Activated T-cell treated with anti-CD3 and anti-CD28 coated beads, Interleukin-2, amount 50 U/mL, for 72 hours (primary cell): ENCODE measurements around the gene CTNNA2. TPM values are rescaled to one million over a fixed set of nuclear protein-coding genes. Genes with fewer than 3 reads are reported as not detected.

Experiments used
- ATAC-seq, 2 donors: fragments of 150-1000 bp; cut with Tn5 transposase; replicated peaks in 1 of 2; 2 replicates each; pipeline ENCODE4 v1.10.0; 2021; ENCODE audit warnings: moderate library complexity in 2 of 2, mild to moderate bottlenecking in 1 of 2
- DNase-seq, 2 donors: peaks; one replicate each; pipeline ENCODE4 v3.0.0; 2021 to 2022; ENCODE audit warnings: mixed read lengths in 1 of 2
- H3K27ac Mint-ChIP-seq: one replicate; pipeline ENCODE4 v1.8.0; 2022; ENCODE audit warnings: mild to moderate bottlenecking, moderate library complexity, mixed read lengths
- H3K27me3 Mint-ChIP-seq: one replicate; pipeline ENCODE4 v1.8.0; 2022; ENCODE audit warnings: low read depth, mixed read lengths
- H3K36me3 Mint-ChIP-seq, 2 donors: one replicate each; pipeline ENCODE4 v1.8.0; 2022; ENCODE audit warnings: mixed read lengths in 2 of 2, mild to moderate bottlenecking in 1 of 2; ENCODE audit not compliant: insufficient read depth in 2 of 2
- H3K4me1 Mint-ChIP-seq: one replicate; pipeline ENCODE4 v1.8.0; 2022; ENCODE audit warnings: low read depth, mixed read lengths
- H3K4me3 Mint-ChIP-seq, 2 donors: one replicate each; pipeline ENCODE4 v1.8.0; 2022; ENCODE audit warnings: mild to moderate bottlenecking in 2 of 2, mixed read lengths in 2 of 2, moderate library complexity in 2 of 2
- H3K9me3 Mint-ChIP-seq, 2 donors: one replicate each; pipeline ENCODE4 v1.8.0; 2022; ENCODE audit warnings: mixed read lengths in 2 of 2
- total RNA-seq, 2 donors: library from RNA; stranded (reverse); gene quantifications; one replicate each; pipeline ENCODE4 v1.2.3, GENCODE V29; 2022

Gene CTNNA2
- total RNA-seq, 2 donors from 2014 or later = not detected

DNA sequence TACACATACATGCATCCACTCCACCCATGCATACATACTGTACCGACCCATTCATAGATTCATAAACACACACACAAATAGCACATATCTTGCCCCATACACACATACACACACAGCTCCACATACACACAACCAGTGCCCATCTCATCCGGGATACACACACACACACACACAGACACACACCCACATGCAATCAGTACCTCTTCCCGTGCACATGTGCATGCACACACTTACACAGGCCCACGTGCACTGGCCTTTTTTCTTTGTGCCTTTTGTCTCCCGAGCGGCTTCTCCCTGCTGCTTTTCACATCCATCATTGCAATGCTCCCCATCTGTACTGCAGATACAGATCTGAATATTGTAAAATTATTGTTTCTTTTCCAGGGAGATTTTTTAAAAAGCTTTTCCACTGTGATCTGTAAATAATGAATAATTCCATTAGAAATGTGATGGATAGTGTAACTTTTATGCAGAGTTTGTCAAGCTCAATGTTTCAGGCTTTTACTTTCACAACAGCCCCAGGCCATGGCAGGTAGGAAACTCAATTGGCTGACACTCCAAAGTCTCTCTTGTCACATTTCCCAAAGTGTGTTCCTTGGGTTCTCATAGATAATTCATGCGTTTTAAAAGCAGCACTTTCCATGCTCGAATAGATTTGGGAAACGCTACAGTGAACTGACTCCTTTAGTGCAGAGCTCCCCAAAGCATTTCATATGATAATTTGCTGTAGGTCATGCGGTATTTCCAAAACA is 393.5 kb downstream of the CTNNA2 start:
- no peak overlapping the region for H3K27ac Mint-ChIP-seq
- H3K9me3 Mint-ChIP-seq = peaks cover 2 to 5% of the 10 kb centered on the region in 2 donors
- ATAC-seq (no peak), DNase-seq (no peak)
- H3K4me1 Mint-ChIP-seq = no peaks in the 10 kb centered on the region
- no peak overlapping the region for H3K4me3 Mint-ChIP-seq
- no peaks in the 10 kb centered on the region for H3K36me3 Mint-ChIP-seq
- H3K27me3 Mint-ChIP-seq = no peaks in the 10 kb centered on the region

DNA sequence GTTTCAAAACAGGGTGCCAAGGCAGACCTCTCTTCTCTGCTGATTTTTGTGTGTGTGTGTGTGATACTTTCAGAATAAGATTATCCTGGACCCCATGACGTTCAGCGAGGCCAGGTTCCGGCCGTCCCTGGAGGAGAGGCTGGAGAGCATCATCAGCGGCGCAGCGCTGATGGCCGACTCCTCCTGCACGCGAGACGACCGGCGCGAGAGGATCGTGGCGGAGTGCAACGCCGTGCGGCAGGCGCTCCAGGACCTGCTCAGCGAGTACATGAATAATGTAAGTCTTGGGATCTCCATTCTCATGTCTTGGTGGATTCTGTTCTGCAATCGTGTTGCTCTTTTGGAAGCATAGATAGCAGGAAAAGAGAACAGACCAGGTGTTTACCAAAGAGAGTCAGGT is 396.7 kb downstream of the CTNNA2 start:
- DNase-seq = no peak
- Mint-ChIP-seq H3K27me3 (no peaks in the 10 kb centered on the region), H3K4me1 (no peaks in the 10 kb centered on the region), H3K9me3 (peaks cover 5 to 6% of the 10 kb centered on the region in 2 donors), H3K4me3 (no peak overlapping the region), H3K27ac (no peak overlapping the region), H3K36me3 (no peaks in the 10 kb centered on the region)
- ATAC-seq = no peak

DNA sequence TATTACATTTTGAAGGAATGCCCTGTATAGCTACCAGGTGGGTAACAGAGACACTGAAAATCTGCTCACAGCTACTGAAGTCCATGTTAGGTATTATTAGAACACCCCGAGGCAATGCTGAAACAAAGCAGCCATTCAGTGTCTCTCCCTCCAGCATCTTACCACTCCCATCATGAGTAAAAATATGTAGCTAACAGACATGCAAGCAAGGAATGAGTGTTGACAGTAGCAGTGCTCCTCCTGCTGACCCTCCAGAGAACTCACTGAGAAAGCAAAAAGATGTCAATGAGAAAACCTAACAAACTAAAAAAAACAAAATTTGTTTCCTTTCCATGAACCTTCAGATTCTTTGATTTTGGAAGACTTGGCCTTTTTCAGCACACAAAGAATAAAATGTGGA is 397.8 kb downstream of the CTNNA2 start:
- H3K36me3 Mint-ChIP-seq = no peaks in the 10 kb centered on the region
- H3K27me3 Mint-ChIP-seq = no peaks in the 10 kb centered on the region
- ATAC-seq (no peak), DNase-seq (no peak)
- H3K27ac Mint-ChIP-seq = no peak overlapping the region
- peaks cover 5 to 6% of the 10 kb centered on the region in 2 donors for H3K9me3 Mint-ChIP-seq
- H3K4me1 Mint-ChIP-seq = no peaks in the 10 kb centered on the region
- no peak overlapping the region for H3K4me3 Mint-ChIP-seq

DNA sequence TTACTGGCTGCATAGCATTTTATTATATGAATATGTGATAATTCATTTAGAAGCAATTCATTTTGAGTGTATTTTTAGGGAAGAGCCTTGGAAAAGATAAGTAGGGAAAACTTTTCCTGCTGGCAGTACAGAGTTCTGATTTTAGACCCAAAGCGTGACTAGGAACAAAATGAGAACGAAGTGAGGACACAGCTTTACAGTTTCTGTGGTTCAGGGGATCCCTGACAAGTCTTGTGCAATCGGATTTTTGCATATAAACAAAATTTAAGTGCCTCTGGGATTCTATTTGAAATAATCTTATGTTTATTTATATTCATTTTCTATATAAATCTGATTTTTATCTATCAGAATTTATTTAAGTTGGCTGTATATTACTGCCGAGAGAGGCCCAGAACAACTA is 402.6 kb downstream of the CTNNA2 start:
- Mint-ChIP-seq H3K4me1 (no peaks in the 10 kb centered on the region), H3K27ac (no peak overlapping the region), H3K36me3 (no peaks in the 10 kb centered on the region), H3K9me3 (peaks cover 3 to 11% of the 10 kb centered on the region in 2 donors), H3K4me3 (no peak overlapping the region), H3K27me3 (no peaks in the 10 kb centered on the region)
- DNase-seq = no peak
- ATAC-seq = no peak

DNA sequence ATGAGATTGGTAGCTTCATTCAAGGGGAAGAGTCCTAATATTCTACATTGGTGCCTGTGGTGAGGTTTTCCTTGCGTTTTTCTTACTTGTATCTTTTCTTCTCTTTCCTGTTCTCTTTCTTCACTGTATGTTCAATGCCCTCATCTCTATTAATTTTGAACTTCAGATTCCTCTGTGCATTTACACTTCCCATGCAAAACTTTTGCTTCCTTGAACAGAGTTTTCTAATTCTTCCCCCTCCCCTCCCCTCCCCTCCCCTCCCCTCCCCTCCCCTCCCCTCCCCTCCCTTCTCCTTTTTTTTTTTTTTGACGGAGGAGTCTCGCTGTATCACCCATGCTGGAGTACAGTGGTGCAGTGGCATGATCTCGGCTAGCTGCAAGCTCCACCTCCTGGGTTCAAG is 403.4 kb downstream of the CTNNA2 start:
- ATAC-seq (no peak), DNase-seq (no peak)
- no peak overlapping the region for H3K4me3 Mint-ChIP-seq
- H3K4me1 Mint-ChIP-seq = no peaks in the 10 kb centered on the region
- H3K27ac Mint-ChIP-seq = no peak overlapping the region
- peaks cover 3 to 11% of the 10 kb centered on the region in 2 donors for H3K9me3 Mint-ChIP-seq
- no peaks in the 10 kb centered on the region for H3K27me3 Mint-ChIP-seq
- H3K36me3 Mint-ChIP-seq = no peaks in the 10 kb centered on the region

DNA sequence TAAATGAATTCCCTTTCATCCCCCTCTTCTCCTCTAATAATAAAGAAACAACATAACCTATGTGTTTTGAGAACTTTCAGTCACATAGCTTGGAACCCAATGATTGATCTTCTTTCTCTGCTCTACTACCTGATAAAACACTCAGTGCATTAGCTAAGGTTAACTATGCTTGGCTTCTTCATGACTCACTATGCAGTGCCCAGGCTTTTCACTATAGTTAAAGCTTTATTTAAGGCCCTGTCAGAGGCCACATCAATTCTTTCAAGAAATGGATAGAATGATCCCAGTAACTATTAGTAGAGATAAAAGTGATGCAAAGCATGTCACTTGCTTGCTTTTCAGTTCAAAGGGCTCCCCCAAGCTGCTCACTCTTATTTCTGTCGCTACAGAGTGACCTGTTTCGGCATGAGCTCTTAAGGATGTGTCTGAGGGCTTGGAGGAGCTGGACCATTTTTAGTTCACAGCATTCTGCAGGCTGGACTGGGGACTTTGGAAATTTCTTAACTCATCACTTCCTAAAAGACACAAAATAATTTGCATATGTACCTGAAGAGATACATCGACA is 407.7 kb downstream of the CTNNA2 start:
- no peak for DNase-seq
- H3K27me3 Mint-ChIP-seq = no peaks in the 10 kb centered on the region
- no peaks in the 10 kb centered on the region for H3K4me1 Mint-ChIP-seq

DNA sequence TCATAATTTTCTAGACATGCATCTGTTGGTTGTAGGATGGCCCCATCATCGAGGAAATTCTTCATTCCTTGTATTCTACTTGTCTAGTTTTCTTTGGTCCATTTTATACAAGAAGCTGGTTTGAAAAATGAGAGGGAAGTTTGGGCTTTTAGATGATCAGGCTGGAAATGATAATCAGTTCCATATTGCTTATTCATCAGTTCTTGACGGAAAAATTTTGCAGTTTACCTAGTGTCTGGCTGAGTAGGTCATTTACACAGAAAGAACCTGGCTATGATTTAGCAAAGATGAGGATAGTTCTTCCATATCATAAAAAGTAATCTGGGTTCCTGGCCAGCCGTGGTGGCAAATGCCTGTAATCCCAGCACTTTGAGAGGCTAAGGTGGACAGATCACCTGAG is 416.8 kb downstream of the CTNNA2 start:
- peaks cover 0 to 3% of the 10 kb centered on the region in 2 donors for H3K9me3 Mint-ChIP-seq
- H3K4me3 Mint-ChIP-seq = no peak overlapping the region
- H3K4me1 Mint-ChIP-seq = no peaks in the 10 kb centered on the region
- H3K36me3 Mint-ChIP-seq = no peaks in the 10 kb centered on the region
- no peak for DNase-seq
- no peaks in the 10 kb centered on the region for H3K27me3 Mint-ChIP-seq
- no peak overlapping the region for H3K27ac Mint-ChIP-seq
- ATAC-seq = no peak

More for the DNA sequence above, 407.7 kb downstream of the CTNNA2 start:
- H3K4me3 Mint-ChIP-seq = no peak overlapping the region
- peaks cover 0 to 5% of the 10 kb centered on the region in 2 donors for H3K9me3 Mint-ChIP-seq
- no peak overlapping the region for H3K27ac Mint-ChIP-seq
- no peak for ATAC-seq
- peaks cover 0 to 2% of the 10 kb centered on the region in 2 donors for H3K36me3 Mint-ChIP-seq

DNA sequence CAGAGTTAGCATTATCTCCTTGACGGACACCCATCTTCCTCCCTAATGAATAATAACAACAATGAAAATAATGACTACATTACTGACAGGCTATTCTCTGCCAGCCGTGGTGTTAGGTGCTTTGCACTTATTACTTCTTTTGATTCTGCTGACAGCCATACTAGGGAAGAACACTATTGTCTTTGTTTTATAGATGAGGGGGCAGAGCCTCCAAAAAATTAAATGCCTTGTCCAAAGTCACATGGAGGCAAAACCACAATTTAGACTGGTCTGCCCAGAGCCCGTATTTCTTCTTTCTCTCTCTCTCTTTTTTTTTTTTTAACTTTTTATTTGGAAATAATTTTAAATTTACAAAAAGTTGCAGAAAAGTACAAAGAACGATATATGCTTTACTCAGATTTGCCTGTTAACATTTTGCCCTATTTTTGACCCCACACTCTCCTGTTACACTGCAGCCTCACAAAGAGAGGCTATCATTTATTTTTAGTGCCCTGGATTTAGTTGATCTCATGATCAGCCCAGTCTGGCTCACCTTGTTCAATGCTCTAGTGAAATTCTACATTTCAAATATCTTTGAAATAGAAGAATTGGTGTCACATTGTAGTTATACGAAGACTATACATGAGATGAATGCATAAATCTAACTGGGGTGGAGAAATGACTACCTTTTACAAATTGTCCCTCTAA is 422.3 kb downstream of the CTNNA2 start:
- H3K36me3 Mint-ChIP-seq = no peaks in the 10 kb centered on the region
- ATAC-seq (no peak), DNase-seq (no peak)
- no peak overlapping the region for H3K27ac Mint-ChIP-seq
- no peaks in the 10 kb centered on the region for H3K4me1 Mint-ChIP-seq
- H3K9me3 Mint-ChIP-seq = peaks cover 0 to 1% of the 10 kb centered on the region in 2 donors
- H3K4me3 Mint-ChIP-seq = no peak overlapping the region
- H3K27me3 Mint-ChIP-seq = no peaks in the 10 kb centered on the region

DNA sequence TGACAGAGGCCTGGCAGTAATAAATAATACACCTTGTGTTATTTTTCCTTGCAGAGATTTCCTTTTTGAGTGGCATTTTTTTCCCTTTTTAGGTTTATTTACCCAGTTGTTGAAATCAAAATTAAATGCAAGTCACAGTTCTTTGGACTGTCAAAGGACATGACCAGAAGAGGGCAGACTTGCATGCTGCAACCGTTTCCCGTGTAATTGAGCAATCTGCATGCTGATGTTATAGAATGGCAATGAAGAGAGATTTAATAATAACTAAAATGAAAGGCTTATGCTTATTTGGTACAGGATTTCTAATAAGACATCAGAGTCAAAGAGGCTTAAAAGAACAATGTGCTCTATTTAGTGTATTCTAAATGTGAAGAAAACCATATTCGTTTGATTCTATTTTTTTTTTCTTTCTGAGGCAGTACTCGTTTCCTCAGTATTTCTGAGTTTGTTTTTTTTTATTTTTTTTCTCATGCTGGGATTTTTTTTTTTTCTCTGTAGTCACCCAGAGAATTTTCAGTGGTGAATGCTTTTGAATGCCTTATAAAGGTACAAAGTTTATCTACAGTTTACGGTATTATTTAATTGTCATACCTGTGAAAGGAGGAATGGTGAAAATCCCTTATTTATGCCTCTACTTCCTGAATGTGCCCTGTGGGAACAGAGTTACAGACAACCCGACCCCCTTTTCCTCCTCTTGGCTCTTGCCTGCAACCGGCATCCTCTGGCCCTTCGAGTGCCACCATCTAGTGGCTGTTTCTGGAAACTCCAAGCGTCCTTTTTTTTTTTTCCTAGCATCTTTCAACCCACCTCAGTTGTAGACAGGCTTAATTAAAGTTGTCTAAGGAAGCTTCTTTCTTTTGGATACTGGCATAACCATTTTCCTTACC is 423.2 kb downstream of the CTNNA2 start:
- Mint-ChIP-seq H3K9me3 (peaks cover 0 to 1% of the 10 kb centered on the region in 2 donors), H3K27me3 (no peaks in the 10 kb centered on the region), H3K4me3 (no peak overlapping the region), H3K4me1 (no peaks in the 10 kb centered on the region), H3K36me3 (no peaks in the 10 kb centered on the region), H3K27ac (no peak overlapping the region)
- ATAC-seq (no peak), DNase-seq (peak; percentile 1 to 11)

DNA sequence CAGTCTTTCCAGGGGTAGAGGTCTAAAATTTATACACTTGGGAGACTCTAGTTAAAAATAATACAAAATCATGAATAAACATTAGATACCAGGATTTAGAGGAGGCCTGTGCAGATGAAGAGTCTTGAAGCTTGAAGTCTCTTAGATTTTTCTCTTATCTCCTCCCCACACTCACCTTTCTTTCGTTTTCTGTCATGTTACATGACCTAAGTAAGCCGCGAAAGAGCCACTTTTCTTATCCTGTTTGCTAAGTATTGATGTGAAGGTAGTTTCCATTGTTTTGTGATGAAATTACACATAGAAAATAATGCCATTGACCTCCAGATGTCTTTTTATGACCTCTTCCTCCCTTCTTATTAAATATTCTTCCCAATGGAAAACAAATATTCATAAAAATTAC is 423.9 kb downstream of the CTNNA2 start:
- Mint-ChIP-seq H3K4me3 (no peak overlapping the region), H3K27me3 (no peaks in the 10 kb centered on the region), H3K4me1 (no peaks in the 10 kb centered on the region), H3K36me3 (no peaks in the 10 kb centered on the region), H3K27ac (no peak overlapping the region), H3K9me3 (peaks cover 0 to 1% of the 10 kb centered on the region in 2 donors)
- no peak for DNase-seq
- ATAC-seq = no peak

DNA sequence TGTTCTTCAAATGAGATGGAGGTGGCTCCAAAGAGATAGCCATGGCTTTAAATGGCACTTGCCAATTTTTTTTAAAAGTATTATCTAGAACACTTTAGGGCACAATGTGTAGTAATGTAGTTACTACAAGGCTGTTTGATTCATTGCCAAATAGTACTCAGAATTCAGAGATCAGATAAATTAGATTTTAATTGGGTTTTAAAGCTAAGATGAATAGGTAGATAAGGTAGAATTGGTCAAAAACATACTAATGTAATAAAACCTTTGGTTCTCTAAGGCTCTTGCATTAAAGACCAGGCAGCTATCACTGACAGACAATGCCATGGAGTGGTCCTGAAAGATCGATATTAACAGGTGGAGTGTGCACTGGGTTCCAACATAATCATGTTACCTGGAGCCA is 425.8 kb downstream of the CTNNA2 start:
- DNase-seq (no peak), ATAC-seq (no peak)
- no peaks in the 10 kb centered on the region for H3K36me3 Mint-ChIP-seq
- no peak overlapping the region for H3K27ac Mint-ChIP-seq
- H3K4me1 Mint-ChIP-seq = no peaks in the 10 kb centered on the region
- H3K9me3 Mint-ChIP-seq = no peaks in the 10 kb centered on the region
- H3K27me3 Mint-ChIP-seq = no peaks in the 10 kb centered on the region
- H3K4me3 Mint-ChIP-seq = no peak overlapping the region

DNA sequence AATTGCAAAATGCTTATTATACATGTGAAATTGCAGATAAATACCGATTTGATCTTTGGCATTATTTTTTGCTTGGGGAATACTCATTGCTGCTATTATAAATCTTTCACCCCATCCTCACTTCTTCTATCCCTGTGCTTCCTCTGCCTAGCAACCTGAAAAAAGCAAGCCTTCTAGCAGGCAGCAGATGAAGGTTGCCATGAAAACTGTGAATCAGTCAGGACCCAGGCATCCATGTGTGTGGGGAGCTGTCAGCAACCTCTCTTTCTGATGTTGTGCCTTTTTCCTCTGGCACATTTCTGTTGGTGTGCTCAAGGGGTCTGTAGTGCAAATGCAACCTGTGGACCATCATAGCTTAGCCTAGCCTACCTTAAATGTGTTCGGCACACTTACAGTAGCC is 427.5 kb downstream of the CTNNA2 start:
- Mint-ChIP-seq H3K4me3 (no peak overlapping the region), H3K9me3 (no peaks in the 10 kb centered on the region), H3K4me1 (no peaks in the 10 kb centered on the region), H3K27me3 (no peaks in the 10 kb centered on the region), H3K36me3 (no peaks in the 10 kb centered on the region), H3K27ac (no peak overlapping the region)
- DNase-seq = no peak
- no peak for ATAC-seq

DNA sequence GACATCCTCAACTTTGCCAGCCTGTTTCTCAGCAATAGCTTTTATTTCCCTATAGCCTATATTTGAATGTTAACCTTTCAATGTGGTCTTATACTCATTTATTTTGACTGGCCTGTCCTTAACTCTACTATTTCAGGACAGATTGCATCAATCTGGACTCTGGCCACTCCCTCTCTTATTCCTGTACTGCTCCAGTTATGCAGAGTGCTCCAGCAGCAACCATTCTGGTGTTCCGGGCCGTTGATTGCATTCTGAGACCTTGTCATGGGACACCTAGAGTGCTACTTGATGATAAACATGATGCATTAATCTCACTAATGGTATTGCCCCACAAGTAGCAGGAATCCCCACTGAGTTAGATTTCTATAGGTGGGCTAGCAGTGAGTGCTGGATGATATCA is 428.3 kb downstream of the CTNNA2 start:
- Mint-ChIP-seq H3K36me3 (no peaks in the 10 kb centered on the region), H3K4me1 (no peaks in the 10 kb centered on the region), H3K27me3 (no peaks in the 10 kb centered on the region), H3K27ac (no peak overlapping the region), H3K4me3 (no peak overlapping the region), H3K9me3 (no peaks in the 10 kb centered on the region)
- no peak for DNase-seq
- no peak for ATAC-seq
